Stimulated activated CD8-positive, alpha-beta memory T cell treated with anti-CD3 and anti-CD28 coated beads, Interleukin-4, amount 100 ng/mL, for 48 hours (primary cell): Measurements from ENCODE around the gene PCDHGB4.
"Not testable (repeated sequence)": the region's sequence is repeated elsewhere in the genome, so short reads cannot be mapped to it uniquely, and the experiment has no call there.

Source experiments
- DNase-seq: peaks from one replicate; pipeline ENCODE4 v3.0.0-alpha.2; 2020

The PCDHGB4 gene

DNA sequence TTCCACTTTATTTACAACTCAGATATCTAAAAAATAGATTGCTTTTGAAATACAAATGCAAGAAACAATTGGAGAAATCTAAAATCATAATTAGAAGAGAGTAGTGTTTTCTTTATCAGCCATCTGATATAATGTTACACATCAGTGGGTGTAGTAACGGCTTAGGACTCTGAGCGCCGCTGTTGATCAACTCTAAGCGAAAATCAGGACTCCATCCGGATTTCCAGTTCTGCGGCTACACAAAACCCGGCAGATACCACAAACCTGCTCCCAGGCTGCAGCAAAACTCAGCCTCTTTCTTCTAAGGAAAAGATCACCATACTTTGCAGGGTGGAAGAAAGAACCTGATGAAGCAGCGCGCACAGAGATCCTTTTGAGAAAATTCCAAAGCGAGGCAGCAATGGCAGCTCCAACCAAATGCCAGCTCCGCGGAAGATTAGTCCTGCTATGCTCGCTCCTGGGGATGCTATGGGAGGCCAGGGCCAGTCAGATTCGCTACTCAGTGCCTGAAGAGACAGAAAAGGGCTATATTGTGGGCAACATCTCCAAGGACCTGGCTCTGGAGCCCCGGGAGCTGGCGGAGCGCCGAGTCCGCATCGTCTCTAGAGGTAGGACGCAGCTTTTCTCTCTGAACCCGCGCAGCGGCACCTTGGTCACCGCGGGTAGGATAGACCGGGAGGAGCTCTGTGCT lies 15.2 kb downstream of the PCDHGB4 start, which contains the start of gene PCDHGA9:
TSS of gene PCDHGA9 (plus strand) at position 226 of the 691 bp plus-strand sequence. CDS start at position 401, 175 bp downstream.
- no peak for DNase-seq

- no peak for DNase-seq
Measured at GRCh38 chr5:141403387-141403786, 15.9 kb downstream of the PCDHGB4 start.

- peak; percentile 63 for DNase-seq
Measured at GRCh38 chr5:141407790-141408505, 20.4 kb downstream of the PCDHGB4 start, which contains the start of gene PCDHGB6. Gene PCDHGB6 (plus strand): TSS chr5:141408021. CDS start chr5:141408203, 182 bp downstream.

DNA sequence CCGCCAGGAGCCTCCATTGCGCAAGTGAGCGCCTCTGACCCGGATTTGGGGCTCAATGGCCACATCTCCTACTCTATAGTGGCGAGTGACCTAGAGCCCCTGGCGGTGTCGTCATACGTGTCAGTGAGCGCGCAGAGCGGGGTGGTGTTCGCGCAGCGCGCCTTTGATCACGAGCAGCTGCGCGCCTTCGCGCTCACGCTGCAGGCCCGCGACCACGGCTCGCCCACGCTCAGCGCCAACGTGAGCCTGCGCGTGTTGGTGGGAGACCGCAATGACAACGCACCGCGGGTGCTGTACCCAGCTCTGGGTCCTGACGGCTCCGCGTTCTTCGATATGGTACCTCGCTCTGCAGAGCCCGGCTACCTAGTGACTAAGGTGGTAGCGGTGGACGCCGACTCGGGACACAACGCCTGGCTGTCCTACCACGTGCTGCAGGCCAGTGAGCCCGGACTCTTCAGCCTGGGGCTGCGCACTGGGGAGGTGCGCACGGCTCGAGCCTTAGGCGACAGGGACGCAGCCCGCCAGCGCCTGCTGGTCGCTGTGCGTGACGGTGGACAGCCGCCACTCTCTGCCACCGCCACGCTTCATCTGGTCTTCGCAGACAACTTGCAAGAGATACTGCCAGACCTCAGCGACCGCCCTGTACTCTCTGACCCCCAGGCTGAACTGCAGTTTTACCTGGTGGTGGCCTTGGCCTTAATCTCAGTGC lies 22.3 kb downstream of the PCDHGB4 start:
- DNase-seq, result no peak

DNA sequence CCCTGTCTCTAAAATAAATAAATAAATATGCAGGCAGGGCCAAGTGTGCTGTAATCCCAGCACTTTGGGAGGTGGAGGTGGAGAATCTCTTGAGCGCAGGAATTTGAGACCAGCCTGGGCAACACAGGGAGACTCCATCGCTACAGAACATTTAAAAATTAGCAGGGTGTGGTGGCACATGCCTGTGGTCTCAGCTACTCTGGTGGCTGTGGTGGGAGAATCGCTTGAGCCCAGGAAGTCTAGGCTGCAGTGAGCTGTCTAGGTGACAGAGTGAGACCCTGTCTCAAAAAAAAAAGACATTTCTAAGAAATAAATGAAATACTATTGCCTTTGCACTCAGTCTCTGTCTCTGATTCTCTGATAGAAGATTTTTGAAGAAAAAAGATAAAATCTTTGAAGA lies 24.1 kb downstream of the PCDHGB4 start:
- no peak for DNase-seq

DNA sequence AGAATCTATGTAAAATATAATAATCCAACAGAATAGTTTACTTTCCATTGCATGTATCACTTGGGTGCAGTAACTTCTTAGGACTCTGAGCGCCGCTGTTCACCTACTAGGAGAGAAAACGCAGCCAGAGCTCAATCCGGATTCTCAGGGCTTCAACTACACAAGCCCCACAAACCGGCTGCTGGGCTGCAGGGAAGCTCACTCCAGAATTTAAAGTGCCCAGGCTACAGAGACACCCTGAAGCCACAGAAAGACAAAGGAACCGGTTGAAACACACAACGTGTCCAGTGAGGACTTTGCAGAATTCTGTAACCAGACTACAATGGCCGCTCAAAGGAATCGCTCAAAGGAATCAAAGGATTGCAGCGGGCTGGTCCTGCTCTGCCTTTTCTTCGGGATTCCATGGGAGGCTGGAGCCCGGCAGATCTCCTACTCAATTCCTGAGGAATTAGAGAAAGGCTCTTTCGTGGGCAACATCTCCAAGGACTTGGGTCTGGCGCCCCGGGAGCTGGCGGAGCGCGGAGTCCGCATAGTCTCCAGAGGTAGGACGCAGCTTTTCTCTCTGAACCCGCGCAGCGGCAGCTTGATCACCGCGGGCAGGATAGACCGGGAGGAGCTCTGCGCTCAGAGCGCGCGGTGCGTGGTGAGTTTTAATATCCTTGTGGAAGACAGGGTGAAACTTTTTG lies 25.5 kb downstream of the PCDHGB4 start, which contains the start of gene PCDHGA10:
TSS of gene PCDHGA10 (plus strand) at position 134 of the 686 bp plus-strand sequence. CDS start at position 323, 189 bp downstream.
- DNase-seq, result peak; percentile 66

GRCh38 chr5:141413540-141414069 lies 26.1 kb downstream of the PCDHGB4 start:
- DNase-seq, result no peak

DNA sequence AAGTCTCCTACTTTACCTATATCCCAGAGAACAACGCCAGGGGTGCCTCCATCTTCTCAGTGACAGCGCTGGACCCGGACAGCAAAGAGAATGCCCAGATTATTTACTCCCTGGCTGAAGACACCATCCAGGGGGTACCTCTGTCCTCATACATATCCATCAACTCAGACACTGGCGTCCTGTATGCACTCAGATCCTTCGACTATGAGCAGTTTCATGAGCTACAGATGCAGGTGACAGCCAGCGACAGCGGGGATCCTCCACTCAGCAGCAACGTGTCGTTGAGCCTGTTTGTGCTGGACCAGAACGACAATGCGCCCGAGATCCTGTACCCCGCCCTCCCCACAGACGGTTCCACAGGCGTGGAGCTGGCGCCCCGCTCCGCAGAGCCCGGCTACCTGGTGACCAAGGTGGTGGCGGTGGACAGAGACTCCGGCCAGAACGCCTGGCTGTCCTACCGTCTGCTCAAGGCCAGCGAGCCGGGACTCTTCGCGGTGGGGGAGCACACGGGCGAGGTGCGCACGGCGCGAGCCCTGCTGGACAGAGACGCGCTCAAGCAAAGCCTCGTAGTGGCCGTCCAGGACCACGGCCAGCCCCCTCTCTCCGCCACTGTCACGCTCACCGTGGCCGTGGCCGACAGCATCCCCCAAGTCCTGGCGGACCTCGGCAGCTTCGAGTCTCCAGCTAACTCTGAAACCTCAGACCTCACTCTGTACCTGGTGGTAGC lies 27.2 kb downstream of the PCDHGB4 start:
- DNase-seq, result not testable (repeated sequence)

DNA sequence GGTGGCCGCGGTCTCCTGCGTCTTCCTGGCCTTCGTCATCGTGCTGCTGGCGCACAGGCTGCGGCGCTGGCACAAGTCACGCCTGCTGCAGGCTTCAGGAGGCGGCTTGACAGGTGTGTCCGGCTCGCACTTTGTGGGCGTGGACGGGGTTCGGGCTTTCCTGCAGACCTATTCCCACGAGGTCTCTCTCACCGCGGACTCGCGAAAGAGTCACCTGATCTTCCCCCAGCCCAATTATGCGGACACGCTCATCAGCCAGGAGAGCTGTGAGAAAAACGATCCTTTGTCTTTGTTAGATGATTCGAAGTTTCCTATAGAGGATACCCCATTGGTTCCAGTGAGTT lies 27.7 kb downstream of the PCDHGB4 start:
- not testable (repeated sequence) for DNase-seq

GRCh38 chr5:141417494-141418172 lies 30.1 kb downstream of the PCDHGB4 start, which contains the start of gene PCDHGB7:
Gene PCDHGB7 (plus strand): TSS chr5:141417677. CDS start chr5:141417860, 183 bp downstream.
- DNase-seq, result peak; percentile 76

DNA sequence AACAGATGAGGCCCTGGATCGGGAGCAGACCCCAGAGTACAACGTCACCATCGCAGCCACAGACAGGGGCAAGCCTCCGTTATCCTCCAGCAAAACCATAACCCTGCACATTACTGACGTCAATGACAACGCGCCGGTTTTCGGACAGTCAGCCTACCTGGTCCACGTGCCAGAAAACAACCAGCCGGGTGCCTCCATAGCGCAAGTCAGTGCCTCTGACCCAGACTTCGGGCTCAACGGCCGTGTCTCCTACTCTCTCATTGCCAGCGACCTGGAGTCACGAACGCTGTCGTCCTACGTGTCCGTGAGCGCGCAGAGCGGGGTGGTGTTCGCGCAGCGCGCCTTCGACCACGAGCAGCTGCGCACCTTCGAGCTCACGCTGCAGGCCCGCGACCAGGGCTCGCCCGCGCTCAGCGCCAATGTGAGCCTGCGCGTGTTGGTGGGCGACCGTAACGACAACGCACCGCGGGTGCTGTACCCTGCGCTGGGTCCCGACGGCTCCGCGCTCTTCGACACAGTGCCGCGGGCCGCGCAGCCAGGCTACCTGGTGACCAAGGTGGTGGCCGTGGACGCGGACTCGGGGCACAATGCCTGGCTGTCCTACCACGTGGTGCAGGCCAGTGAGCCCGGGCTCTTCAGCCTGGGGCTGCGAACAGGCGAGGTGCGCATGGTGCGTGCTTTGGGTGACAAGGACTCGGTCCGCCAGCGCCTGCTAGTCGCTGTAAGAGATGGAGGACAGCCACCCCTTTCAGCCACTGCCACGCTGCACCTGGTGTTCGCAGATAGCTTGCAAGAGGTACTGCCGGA lies 31.8 kb downstream of the PCDHGB4 start:
- DNase-seq, result no peak

DNA sequence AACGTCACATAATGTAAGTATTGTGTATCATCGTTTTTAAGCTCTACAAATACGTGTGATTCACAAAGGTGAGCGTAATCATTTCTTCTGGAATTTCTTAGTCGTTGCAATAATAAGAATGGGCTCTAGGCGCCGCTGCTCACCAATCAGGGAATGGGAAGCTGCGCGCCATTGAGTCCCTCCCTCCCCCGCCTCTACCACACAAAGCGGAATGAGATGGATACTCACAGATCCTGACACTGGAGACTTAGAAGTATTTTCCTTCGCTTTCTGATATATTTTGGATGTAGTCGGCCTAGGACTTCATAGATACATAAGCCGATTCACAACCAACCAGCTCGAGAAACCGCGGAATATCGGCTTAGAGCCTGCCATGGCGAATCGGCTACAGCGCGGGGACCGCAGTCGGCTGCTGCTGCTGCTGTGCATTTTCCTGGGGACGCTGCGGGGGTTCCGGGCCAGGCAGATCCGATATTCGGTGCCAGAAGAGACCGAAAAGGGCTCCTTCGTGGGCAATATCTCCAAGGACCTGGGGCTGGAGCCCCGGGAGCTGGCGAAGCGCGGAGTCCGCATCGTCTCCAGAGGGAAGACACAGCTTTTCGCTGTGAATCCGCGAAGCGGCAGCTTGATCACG lies 33.5 kb downstream of the PCDHGB4 start, which contains the start of gene PCDHGA11:
TSS of gene PCDHGA11 (plus strand) at position 197 of the 634 bp plus-strand sequence. CDS start at position 374, 177 bp downstream.
- DNase-seq, result peak; percentile 77

DNA sequence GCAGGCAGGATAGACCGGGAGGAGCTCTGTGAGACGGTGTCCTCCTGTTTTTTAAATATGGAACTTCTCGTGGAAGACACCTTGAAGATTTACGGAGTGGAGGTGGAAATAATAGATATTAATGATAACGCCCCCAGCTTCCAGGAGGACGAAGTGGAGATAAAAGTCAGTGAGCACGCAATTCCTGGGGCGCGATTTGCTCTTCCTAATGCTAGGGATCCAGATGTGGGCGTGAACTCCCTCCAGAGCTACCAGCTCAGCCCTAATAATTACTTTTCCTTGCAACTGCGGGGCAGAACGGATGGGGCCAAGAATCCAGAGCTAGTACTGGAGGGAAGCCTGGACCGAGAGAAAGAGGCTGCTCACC lies 34.0 kb downstream of the PCDHGB4 start:
- no peak for DNase-seq

GRCh38 chr5:141422742-141423291 lies 35.3 kb downstream of the PCDHGB4 start:
- DNase-seq, result no peak

GRCh38 chr5:141427783-141428426 lies 40.4 kb downstream of the PCDHGB4 start:
- no peak for DNase-seq

DNA sequence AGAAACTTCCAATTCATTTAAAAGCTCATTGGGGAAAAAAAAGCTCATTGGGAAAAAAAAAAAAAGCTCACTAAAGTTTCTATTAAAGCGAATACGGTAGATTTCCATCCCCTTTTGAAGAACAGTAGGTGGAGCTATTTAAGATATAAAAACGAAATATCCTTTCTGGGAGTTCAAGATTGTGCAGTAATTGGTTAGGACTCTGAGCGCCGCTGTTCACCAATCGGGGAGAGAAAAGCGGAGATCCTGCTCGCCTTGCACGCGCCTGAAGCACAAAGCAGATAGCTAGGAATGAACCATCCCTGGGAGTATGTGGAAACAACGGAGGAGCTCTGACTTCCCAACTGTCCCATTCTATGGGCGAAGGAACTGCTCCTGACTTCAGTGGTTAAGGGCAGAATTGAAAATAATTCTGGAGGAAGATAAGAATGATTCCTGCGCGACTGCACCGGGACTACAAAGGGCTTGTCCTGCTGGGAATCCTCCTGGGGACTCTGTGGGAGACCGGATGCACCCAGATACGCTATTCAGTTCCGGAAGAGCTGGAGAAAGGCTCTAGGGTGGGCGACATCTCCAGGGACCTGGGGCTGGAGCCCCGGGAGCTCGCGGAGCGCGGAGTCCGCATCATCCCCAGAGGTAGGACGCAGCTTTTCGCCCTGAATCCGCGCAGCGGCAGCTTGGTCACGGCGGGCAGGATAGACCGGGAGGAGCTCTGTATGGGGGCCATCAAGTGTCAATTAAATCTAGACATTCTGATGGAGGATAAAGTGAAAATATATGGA lies 43.0 kb downstream of the PCDHGB4 start, which contains the start of gene PCDHGA12:
TSS of gene PCDHGA12 (plus strand) at position 176 of the 782 bp plus-strand sequence. CDS start at position 429, 253 bp downstream.
- peak; percentile 42 for DNase-seq

- no peak for DNase-seq
Measured at GRCh38 chr5:141431286-141431685, 43.8 kb downstream of the PCDHGB4 start.

GRCh38 chr5:141432308-141432707 lies 44.8 kb downstream of the PCDHGB4 start:
- not testable (repeated sequence) for DNase-seq
